Aorta (tissue), 5 donors: ENCODE results near the gene MYL12B. TPM values are rescaled to one million over a fixed set of nuclear protein-coding genes. Genes with fewer than 3 reads are reported as not detected.
"Not testable (repeated sequence)": the region's sequence is repeated elsewhere in the genome, so short reads cannot be mapped to it uniquely, and the experiment has no call there.

Experiments
- ATAC-seq: fragments of 200-7000 bp; cut with Tn5 transposase; one replicate; pipeline ENCODE4 v1.9.1; 2022; ENCODE audit warnings: moderate library complexity; ENCODE audit not compliant: low FRiP score
- DNase-seq, 2 donors: peaks; one replicate each; pipeline ENCODE4 v3.0.0-alpha.2; 2020
- H3K27ac ChIP-seq, 2 donors: one replicate each; pipeline ENCODE4 v1.5.1; 2013; ENCODE audit warnings: low read length in 2 of 2, mild to moderate bottlenecking in 2 of 2, moderate library complexity in 2 of 2, control low read depth in 1 of 2, inconsistent platforms in 1 of 2, low read depth in 1 of 2
- H3K27me3 ChIP-seq, 2 donors: one replicate each; pipeline ENCODE4 v1.6.1; 2013; ENCODE audit warnings: control low read depth in 1 of 2, low read length in 1 of 2, mild to moderate bottlenecking in 1 of 2, moderate library complexity in 1 of 2; ENCODE audit not compliant: insufficient read depth in 2 of 2, control insufficient read depth in 1 of 2
- H3K36me3 ChIP-seq, 2 donors: one replicate each; pipeline ENCODE4 v1.6.1; 2013; ENCODE audit warnings: control low read depth in 1 of 2, low read length in 1 of 2, mild to moderate bottlenecking in 1 of 2; ENCODE audit not compliant: insufficient read depth in 2 of 2, control insufficient read depth in 1 of 2
- H3K4me1 ChIP-seq, 2 donors: one replicate each; pipeline ENCODE4 v1.6.1; 2013; ENCODE audit warnings: low read length in 2 of 2, control low read depth in 1 of 2, mild to moderate bottlenecking in 1 of 2, moderate library complexity in 1 of 2; ENCODE audit not compliant: insufficient read depth in 2 of 2, control insufficient read depth in 1 of 2
- H3K4me3 ChIP-seq, 2 donors: one replicate each; pipeline ENCODE4 v1.5.1; 2013; ENCODE audit warnings: low read length in 2 of 2, control low read depth in 1 of 2, mild to moderate bottlenecking in 1 of 2
- H3K9me3 ChIP-seq: one replicate; pipeline ENCODE4 v1.6.1; 2013; ENCODE audit warnings: mild to moderate bottlenecking, low read length; ENCODE audit not compliant: control insufficient read depth
- WGBS, 2 donors: extraction: QIAGEN DNeasy Blood & Tissue Kit; methylation state at CpG; one replicate each; pipeline ENCODE4 v1.1.7; 2013; 5-methylcytosine and 5-hydroxymethylcytosine counted together
- intact Hi-C, 2 donors: fragments of 100-400 bp; cut with DNase I; formaldehyde crosslinking; loops; one replicate each; pipeline versions ENCODE4 v1.14.2 to v1.15.0; 2022
- polyA plus RNA-seq, 2 donors: library from polyadenylated mRNA; stranded (reverse); fragments of 200-250 nt; gene quantifications; one replicate each; pipeline ENCODE4 v1.2.3, GENCODE V29; 2013
- total RNA-seq, 2 donors: library from RNA; stranded (reverse); fragmentation: NEBNext Ultra II Directional; extraction: Animal tissue kit (Norgen Biotek cat#: 25700); gene quantifications; one replicate each; pipeline ENCODE4 v1.2.1, GENCODE V29; 2021
- donor health status: healthy with polysubstance abuse.
- donor health status: Bipolar disorder and iron deficiency.
- donor health status: DM: no; HTN: no; CAD: no.
- donor health status: DM: no; HTN: no; CAD: no.
- donor health status: DM: yes; HTN: yes; CAD: no.

The MYL12B gene
- total and polyA plus RNA-seq, 4 donors, result 259 to 661 (median 379) TPM

DNA sequence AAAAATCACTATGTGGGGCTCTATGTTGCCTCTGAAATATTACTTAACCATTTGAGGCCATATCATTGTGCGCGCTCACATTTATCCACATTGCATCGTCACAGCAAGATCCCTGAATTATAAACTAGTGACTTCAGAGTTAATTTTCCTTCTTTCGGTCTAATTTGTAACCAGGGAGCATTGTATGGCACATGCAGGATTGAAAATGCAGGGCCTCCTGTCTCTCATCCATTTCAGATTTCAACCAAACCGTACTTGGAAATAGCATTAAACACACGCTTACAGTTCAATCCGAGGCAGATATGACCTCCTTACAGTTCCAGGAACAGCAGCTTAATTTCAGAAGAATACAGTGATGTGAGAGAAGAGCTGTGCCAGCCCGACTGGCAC is 42.7 kb upstream of the MYL12B start:
- H3K27me3 ChIP-seq, result no peaks in the 10 kb centered on the region
- H3K27ac ChIP-seq, result peak overlapping the region; percentile 60 to 83
- WGBS, 2 donors, result 10 to 14% methylated on average over 8 of the region's 8 CpGs
- H3K9me3 ChIP-seq, result no peaks in the 10 kb centered on the region
- peaks cover 0 to 5% of the 10 kb centered on the region in 2 donors for H3K4me1 ChIP-seq
- intact Hi-C loops, result loop anchor here in 1 of 2 donors (5.0 kb wide), 1 partner anchor 37 kb away; no protein-coding TSS in a partner anchor
- no peak for DNase-seq
- H3K4me3 ChIP-seq, result peak overlapping the region; percentile 82 to 94
- ATAC-seq, result peak; percentile 23
- H3K36me3 ChIP-seq, result peaks cover 0 to 2% of the 10 kb centered on the region in 2 donors

- 3 to 7% methylated on average over 9 of the region's 9 CpGs for WGBS, 2 donors
- H3K4me1 ChIP-seq, result peaks cover 0 to 5% of the 10 kb centered on the region in 2 donors
- H3K27ac ChIP-seq, result peak within 1 kb of the TSS; percentile 60 to 90
- H3K36me3 ChIP-seq, result peaks cover 0 to under 1% of the 10 kb centered on the region in 2 donors
- ATAC-seq (peak; percentile 53), DNase-seq (no peak)
- intact Hi-C loops, result loop anchor here in 1 of 2 donors (5.0 kb wide), 1 partner anchor 37 kb away; no protein-coding TSS in a partner anchor
- H3K9me3 ChIP-seq, result no peaks in the 10 kb centered on the region
- peak within 1 kb of the TSS; percentile 82 to 94 for H3K4me3 ChIP-seq
- no peaks in the 10 kb centered on the region for H3K27me3 ChIP-seq
These were observed 42.1 kb upstream of the MYL12B start, which contains the start of gene MYOM1 for GRCh38 chr18:3219631-3220335. MYOM1 (minus strand) TSS chr18:3219968; CDS start chr18:3215223, 4,745 bp downstream.

GRCh38 chr18:3220868-3221267 is 41.1 kb upstream of the MYL12B start:
- WGBS, 2 donors, result 75 to 83% methylated on average over 4 of the region's 4 CpGs
- DNase-seq, H3K36me3 ChIP-seq, H3K4me3 ChIP-seq, intact Hi-C loops, ATAC-seq, H3K9me3 ChIP-seq, H3K27me3 ChIP-seq, H3K4me1 ChIP-seq: not testable (repeated sequence)
- peak overlapping the region in 1 of 2 donors; percentile 90 for H3K27ac ChIP-seq

- 88 to 91% methylated on average over 6 of the region's 6 CpGs for WGBS, 2 donors
- ATAC-seq, result no peak
- no peak for DNase-seq
- Histone ChIP-seq H3K36me3 (no peaks in the 10 kb centered on the region), H3K27ac (no peak overlapping the region), H3K9me3 (no peaks in the 10 kb centered on the region), H3K27me3 (no peaks in the 10 kb centered on the region), H3K4me1 (peaks cover 0 to 5% of the 10 kb centered on the region in 2 donors), H3K4me3 (no peak overlapping the region)
- intact Hi-C loops, result no loop called here
These were observed 40.4 kb upstream of the MYL12B start for GRCh38 chr18:3221496-3221895.

- Histone ChIP-seq H3K4me1 (peaks cover 0 to 1% of the 10 kb centered on the region in 2 donors), H3K36me3 (no peaks in the 10 kb centered on the region), H3K27me3 (no peaks in the 10 kb centered on the region), H3K9me3 (no peaks in the 10 kb centered on the region), H3K4me3 (no peak overlapping the region), H3K27ac (no peak overlapping the region)
- ATAC-seq (no peak), DNase-seq (no peak)
- intact Hi-C loops, result no loop called here
- 90 to 98% methylated on average over 1 of the region's 1 CpG for WGBS, 2 donors
These were observed 38.6 kb upstream of the MYL12B start for GRCh38 chr18:3223356-3223755.

DNA sequence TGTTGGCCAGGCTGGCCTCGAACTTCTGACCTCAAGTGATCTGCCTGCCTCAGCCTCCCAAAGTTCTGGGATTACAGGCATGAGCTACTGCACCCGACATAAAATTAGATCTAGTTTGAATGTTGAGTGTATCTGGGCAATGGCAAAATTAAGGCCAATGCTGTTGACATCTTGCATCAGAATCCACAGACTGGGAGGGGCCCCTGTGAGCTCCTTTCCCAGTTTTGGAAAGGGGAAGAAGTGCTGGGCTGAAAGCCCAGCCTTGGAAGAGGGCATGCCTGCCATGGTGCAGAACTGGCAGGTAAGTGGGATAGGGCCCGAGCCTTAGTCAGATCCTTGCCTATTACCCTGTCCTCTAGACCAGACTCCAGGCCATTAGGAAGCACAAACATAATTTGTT is 37.7 kb upstream of the MYL12B start:
- intact Hi-C loops, result no loop called here
- WGBS, 2 donors, result 51 to 74% methylated on average over 3 of the region's 3 CpGs
- DNase-seq, result no peak
- Histone ChIP-seq H3K4me1 (peaks cover 0 to 1% of the 10 kb centered on the region in 2 donors), H3K9me3 (no peaks in the 10 kb centered on the region), H3K27me3 (no peaks in the 10 kb centered on the region), H3K36me3 (no peaks in the 10 kb centered on the region), H3K4me3 (no peak overlapping the region), H3K27ac (no peak overlapping the region)
- ATAC-seq, result no peak

GRCh38 chr18:3225588-3225987 is 36.3 kb upstream of the MYL12B start:
- intact Hi-C loops, result no loop called here
- 94 to 98% methylated on average over 3 of the region's 3 CpGs for WGBS, 2 donors

DNA sequence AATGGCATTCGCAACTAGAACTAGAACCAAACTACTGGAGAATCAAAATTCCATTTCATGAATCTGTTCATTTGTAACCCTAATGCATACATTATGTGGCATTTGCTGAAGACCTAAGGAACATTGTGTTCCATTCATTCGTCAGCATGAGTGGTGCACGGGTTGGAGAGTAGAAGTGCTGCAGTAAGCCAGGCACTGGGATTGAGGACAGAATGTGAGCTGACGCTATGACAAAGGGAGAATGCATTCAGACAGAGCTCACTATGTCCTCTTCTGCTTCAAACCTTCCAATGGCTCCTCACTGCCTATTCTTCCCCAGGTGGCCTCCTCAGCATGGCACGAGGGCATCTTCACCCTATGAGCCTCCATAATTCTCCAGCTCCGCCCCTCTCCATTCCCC is 35.9 kb upstream of the MYL12B start:
- Histone ChIP-seq H3K36me3 (no peaks in the 10 kb centered on the region), H3K27ac (no peak overlapping the region), H3K9me3 (no peaks in the 10 kb centered on the region), H3K4me1 (no peaks in the 10 kb centered on the region), H3K4me3 (no peak overlapping the region), H3K27me3 (no peaks in the 10 kb centered on the region)
- intact Hi-C loops, result no loop called here
- 94 to 96% methylated on average over 6 of the region's 6 CpGs for WGBS, 2 donors
- no peak for DNase-seq
- ATAC-seq, result no peak

More at GRCh38 chr18:3225588-3225987, 36.3 kb upstream of the MYL12B start:
- no peaks in the 10 kb centered on the region for H3K4me1 ChIP-seq
- DNase-seq (no peak), ATAC-seq (no peak)
- no peaks in the 10 kb centered on the region for H3K36me3 ChIP-seq
- H3K27ac ChIP-seq, result no peak overlapping the region
- no peaks in the 10 kb centered on the region for H3K27me3 ChIP-seq
- H3K9me3 ChIP-seq, result no peaks in the 10 kb centered on the region
- H3K4me3 ChIP-seq, result no peak overlapping the region
